DOHH2 (cell line): ENCODE data around the gene R3HDM2.

Source experiments
- H3F3A ChIP-seq: fragments of 200-600 bp; sonication (generic), shearing (Covaris generic); 2 replicates; pipeline ENCODE4 v1.6.0; 2016; ENCODE audit warnings: antibody characterized with exemption, mild to moderate bottlenecking; ENCODE audit not compliant: control insufficient read depth, insufficient read depth
- H3K27ac ChIP-seq: fragments of 200-600 bp; sonication (generic); 2 replicates; pipeline ENCODE4 v1.5.1; 2014; ENCODE audit warnings: low read depth, mild to moderate bottlenecking, low read length, moderate library complexity
- H3K27me3 ChIP-seq: fragments of 200-600 bp; sonication (generic); 2 replicates; pipeline ENCODE4 v1.6.1; 2014; ENCODE audit warnings: mild to moderate bottlenecking, low read length, mixed read lengths; ENCODE audit not compliant: control insufficient read depth
- H3K36me3 ChIP-seq: fragments of 200-600 bp; sonication (generic); 2 replicates; pipeline ENCODE4 v1.6.1; 2014; ENCODE audit warnings: mild to moderate bottlenecking, low read length, moderate library complexity, mixed read lengths; ENCODE audit not compliant: control insufficient read depth
- H3K4me1 ChIP-seq: fragments of 200-600 bp; sonication (generic); 2 replicates; pipeline ENCODE4 v1.6.1; 2014; ENCODE audit warnings: mild to moderate bottlenecking, low read length, mixed read lengths; ENCODE audit not compliant: control insufficient read depth
- H3K4me2 ChIP-seq: fragments of 200-600 bp; sonication (generic); 2 replicates; pipeline ENCODE4 v1.6.0; 2014; ENCODE audit warnings: mild to moderate bottlenecking, low read length, moderate library complexity
- H3K4me3 ChIP-seq: fragments of 200-600 bp; sonication (generic); 2 replicates; pipeline ENCODE4 v1.5.1; 2014; ENCODE audit warnings: mild to moderate bottlenecking, low read length, mixed read lengths
- H3K79me2 ChIP-seq: fragments of 200-600 bp; sonication (generic); 2 replicates; pipeline ENCODE4 v1.6.1; 2014; ENCODE audit warnings: mild to moderate bottlenecking, low read length, mixed read lengths; ENCODE audit not compliant: control insufficient read depth
- H3K9me2 ChIP-seq: fragments of 200-600 bp; sonication (generic); replicated peaks from 2 replicates; pipeline ENCODE4 v1.6.1; 2014; ENCODE audit warnings: mild to moderate bottlenecking, low read length, mixed read lengths; ENCODE audit not compliant: control insufficient read depth
- H3K9me3 ChIP-seq: fragments of 200-600 bp; sonication (generic); 2 replicates; pipeline ENCODE4 v1.6.1; 2014; ENCODE audit warnings: antibody characterized with exemption, low read length, mixed read lengths; ENCODE audit not compliant: control insufficient read depth, insufficient read depth
- H4K20me1 ChIP-seq: fragments of 200-600 bp; sonication (generic); 2 replicates; pipeline ENCODE4 v1.6.0; 2014; ENCODE audit warnings: low read depth, mild to moderate bottlenecking, antibody characterized with exemption, low read length, moderate library complexity; ENCODE audit not compliant: control insufficient read depth, insufficient read depth
- EZH2phosphoT487 ChIP-seq: fragments of 200-600 bp; sonication (generic); IDR thresholded peaks from 2 replicates; pipeline ENCODE4 v1.6.1; 2017; ENCODE audit warnings: borderline replicate concordance, mild to moderate bottlenecking, antibody characterized with exemption, low read length, moderate library complexity, mixed read lengths
- TF ChIP-seq, protein P1 (sequence below): fragments of 200-600 bp; sonication (generic); IDR thresholded peaks from one replicate; pipeline ENCODE4 v1.5.1; 2014; ENCODE audit warnings: antibody characterized with exemption, mild to moderate bottlenecking, low read depth, low read length; ENCODE audit not compliant: poor library complexity, severe bottlenecking

R3HDM2 gene

GRCh38 chr12:57207731-57208630, 222.9 kb downstream of the R3HDM2 start:
- no peaks in the 10 kb centered on the region for H3K9me3 ChIP-seq
- H3K36me3 ChIP-seq = no peaks in the 10 kb centered on the region
- H3K27me3 ChIP-seq = no peaks in the 10 kb centered on the region
- H3K4me1 ChIP-seq = peaks cover 9% of the 10 kb centered on the region
- H3K27ac ChIP-seq = no peak overlapping the region
- H3K4me2 ChIP-seq = no peak overlapping the region
- TF ChIP-seq, protein P1, sequence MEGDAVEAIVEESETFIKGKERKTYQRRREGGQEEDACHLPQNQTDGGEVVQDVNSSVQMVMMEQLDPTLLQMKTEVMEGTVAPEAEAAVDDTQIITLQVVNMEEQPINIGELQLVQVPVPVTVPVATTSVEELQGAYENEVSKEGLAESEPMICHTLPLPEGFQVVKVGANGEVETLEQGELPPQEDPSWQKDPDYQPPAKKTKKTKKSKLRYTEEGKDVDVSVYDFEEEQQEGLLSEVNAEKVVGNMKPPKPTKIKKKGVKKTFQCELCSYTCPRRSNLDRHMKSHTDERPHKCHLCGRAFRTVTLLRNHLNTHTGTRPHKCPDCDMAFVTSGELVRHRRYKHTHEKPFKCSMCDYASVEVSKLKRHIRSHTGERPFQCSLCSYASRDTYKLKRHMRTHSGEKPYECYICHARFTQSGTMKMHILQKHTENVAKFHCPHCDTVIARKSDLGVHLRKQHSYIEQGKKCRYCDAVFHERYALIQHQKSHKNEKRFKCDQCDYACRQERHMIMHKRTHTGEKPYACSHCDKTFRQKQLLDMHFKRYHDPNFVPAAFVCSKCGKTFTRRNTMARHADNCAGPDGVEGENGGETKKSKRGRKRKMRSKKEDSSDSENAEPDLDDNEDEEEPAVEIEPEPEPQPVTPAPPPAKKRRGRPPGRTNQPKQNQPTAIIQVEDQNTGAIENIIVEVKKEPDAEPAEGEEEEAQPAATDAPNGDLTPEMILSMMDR = no peak
- TF ChIP-seq EZH2phosphoT487 = no peak
- no peaks in the 10 kb centered on the region for H3K79me2 ChIP-seq
- no peaks in the 10 kb centered on the region; the same call in 1 of the 2 replicates for H4K20me1 ChIP-seq
- H3F3A ChIP-seq = no peaks in the 10 kb centered on the region
- no peak overlapping the region for H3K4me3 ChIP-seq
- H3K9me2 ChIP-seq = no peaks in the 10 kb centered on the region

DNA sequence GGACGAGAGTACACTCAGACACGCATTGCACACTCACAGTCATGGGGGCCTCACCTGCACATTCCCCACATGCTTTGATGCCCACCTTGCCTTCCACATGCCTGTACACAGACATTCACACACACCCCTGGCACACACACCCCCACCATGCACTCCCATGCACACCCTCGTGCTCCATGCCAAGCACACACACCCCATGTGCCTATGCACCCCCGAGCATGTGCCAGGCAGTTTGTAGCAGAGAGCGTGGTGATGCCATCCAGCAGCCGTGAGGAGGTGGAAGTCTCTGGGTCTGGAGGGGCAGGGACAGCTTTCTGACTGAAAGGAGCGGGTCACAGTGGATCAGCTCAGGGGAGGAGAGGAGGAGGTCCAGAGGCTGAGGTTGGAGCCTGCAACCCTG, 224.9 kb downstream of the R3HDM2 start:
- Histone ChIP-seq H3K36me3 (no peaks in the 10 kb centered on the region), H3K4me3 (no peak overlapping the region), H3K27me3 (no peaks in the 10 kb centered on the region)

GRCh38 chr12:57205186-57205585, 225.7 kb downstream of the R3HDM2 start:
- Histone ChIP-seq H3K9me3 (no peaks in the 10 kb centered on the region), H4K20me1 (no peaks in the 10 kb centered on the region), H3F3A (no peaks in the 10 kb centered on the region), H3K4me2 (no peak overlapping the region), H3K4me3 (no peak overlapping the region), H3K9me2 (no peaks in the 10 kb centered on the region), H3K27ac (no peak overlapping the region), H3K4me1 (no peaks in the 10 kb centered on the region), H3K27me3 (no peaks in the 10 kb centered on the region), H3K79me2 (no peaks in the 10 kb centered on the region), H3K36me3 (no peaks in the 10 kb centered on the region)
- TF ChIP-seq, protein P1 = no peak
- no peak for TF ChIP-seq EZH2phosphoT487

More for the DNA sequence above, 224.9 kb downstream of the R3HDM2 start:
- Histone ChIP-seq H3K79me2 (no peaks in the 10 kb centered on the region), H3K9me2 (no peaks in the 10 kb centered on the region), H4K20me1 (no peaks in the 10 kb centered on the region; the same call in 1 of the 2 replicates), H3K4me1 (no peaks in the 10 kb centered on the region), H3K9me3 (no peaks in the 10 kb centered on the region), H3F3A (no peaks in the 10 kb centered on the region), H3K27ac (no peak overlapping the region), H3K4me2 (no peak overlapping the region)
- no peak for TF ChIP-seq EZH2phosphoT487
- TF ChIP-seq, protein P1 = no peak
